ENCODE data around the gene FOXC2. TPM values are rescaled to one million over a fixed set of nuclear protein-coding genes. Genes with fewer than 3 reads are reported as not detected.

Gene FOXC2
- polyA plus RNA-seq (0.02 TPM in 1 of 3 replicates, not detected in the others), polyA minus RNA-seq (not detected in 3 replicates)
- polyA plus RNA-seq (2011; ENCODE audit: low read depth) = not detected
- polyA plus RNA-seq (2011; cell fraction: cytosol; rRNA removed) = not detected in 2 replicates
- 0.05 TPM in 1 of 2 replicates, not detected in the other for polyA plus RNA-seq (2011; cell fraction: nucleus; rRNA removed)
- 0.07 TPM in 1 of 2 replicates, not detected in the other for polyA plus RNA-seq (2012; ENCODE audit: low replicate concordance)
- not detected for polyA minus RNA-seq (2011; cell fraction: cytosol; rRNA and poly(A)+ RNA removed)
- not detected in 2 replicates for polyA minus RNA-seq (2011; cell fraction: nucleus; rRNA and poly(A)+ RNA removed)

- Histone ChIP-seq H3K9me3 (ENCODE audit: control insufficient read depth, low read depth, low read length) (no peaks in the 10 kb centered on the region), H2AFZ (ENCODE audit: control insufficient read depth, low read length) (peak within 1 kb of the TSS; percentile 19), H3K36me3 (ENCODE audit: control insufficient read depth in 2 of 2, extremely low read depth in 1 of 2, insufficient read depth in 2 of 2, low read length in 2 of 2) (no peaks in the 10 kb centered on the region), H3K27ac (ENCODE audit: control insufficient read depth, insufficient read depth, low read length) (no peak within 1 kb of the TSS), H3K9ac (ENCODE audit: control insufficient read depth, extremely low read depth, insufficient read depth, low read length) (no peak within 1 kb of the TSS), H3K4me3 (ENCODE audit: control insufficient read depth in 2 of 3, extremely low read depth in 1 of 3, insufficient read depth in 2 of 3, low read depth in 1 of 3, low read length in 3 of 3) (peak within 1 kb of the TSS; percentile 19 to 53 (median 43)), H3K27me3 (ENCODE audit: control insufficient read depth, extremely low read depth, insufficient read depth, low read length) (peaks cover 81% of the 10 kb centered on the region), H3K4me1 (ENCODE audit: control insufficient read depth, extremely low read depth, insufficient read depth, low read length) (peaks cover 13% of the 10 kb centered on the region), H4K20me1 (ENCODE audit: control insufficient read depth, extremely low read depth, insufficient read depth, low read length) (no peaks in the 10 kb centered on the region), H3K4me2 (ENCODE audit: control insufficient read depth, extremely low read depth, insufficient read depth, low read depth, low read length) (peak within 1 kb of the TSS; percentile 64), H3K9me1 (ENCODE audit: control insufficient read depth, extremely low read depth, insufficient read depth, low read length) (no peaks in the 10 kb centered on the region), H3K79me2 (ENCODE audit: control insufficient read depth, insufficient read depth, low read length) (no peaks in the 10 kb centered on the region)
- no peak for DNase-seq (ENCODE audit: low read depth, low spot score)
- no peak for FAIRE-seq
- dilution Hi-C loops (cut with MboI; ENCODE audit: extremely low pct_ligation_motif_present, low sequenced_read_pairs) = loop anchor here (25.0 kb wide), 1 partner anchor 696 kb away; no protein-coding TSS in a partner anchor
- TF ChIP-seq CTCF (optimal IDR thresholded peaks at IDR 0.05 in 1 of 3, IDR thresholded peaks at IDR 0.05 in 1 of 3, conservative IDR thresholded peaks at IDR 0.05 in 1 of 3; ENCODE audit: extremely low read depth in 1 of 3, insufficient read depth in 2 of 3, low read length in 3 of 3) (no peak), EZH2 (IDR thresholded peaks at IDR 0.05; ENCODE audit: low read length) (no peak)
These were observed at the start of gene FOXC2 for GRCh38 chr16:86566601-86566965. FOXC2 (plus strand) TSS chr16:86566829; CDS start chr16:86567336, 507 bp downstream.

GRCh38 chr16:86517033-86517432, 49.6 kb upstream of the FOXC2 start:
- dilution Hi-C loops (cut with MboI; ENCODE audit: extremely low pct_ligation_motif_present, low sequenced_read_pairs) = loop anchor here (10.0 kb wide), 1 partner anchor 442 kb away; no protein-coding TSS in a partner anchor
- Histone ChIP-seq H3K36me3 (ENCODE audit: control insufficient read depth in 2 of 2, extremely low read depth in 1 of 2, insufficient read depth in 2 of 2, low read length in 2 of 2) (no peaks in the 10 kb centered on the region), H3K27me3 (ENCODE audit: control insufficient read depth, extremely low read depth, insufficient read depth, low read length) (peaks cover 82% of the 10 kb centered on the region), H3K4me3 (ENCODE audit: control insufficient read depth in 2 of 3, extremely low read depth in 1 of 3, insufficient read depth in 2 of 3, low read depth in 1 of 3, low read length in 3 of 3) (no peak overlapping the region), H4K20me1 (ENCODE audit: control insufficient read depth, extremely low read depth, insufficient read depth, low read length) (peaks cover 2% of the 10 kb centered on the region), H3K79me2 (ENCODE audit: control insufficient read depth, insufficient read depth, low read length) (no peaks in the 10 kb centered on the region), H3K9ac (ENCODE audit: control insufficient read depth, extremely low read depth, insufficient read depth, low read length) (no peak overlapping the region), H3K4me2 (ENCODE audit: control insufficient read depth, extremely low read depth, insufficient read depth, low read depth, low read length) (no peak overlapping the region), H3K4me1 (ENCODE audit: control insufficient read depth, extremely low read depth, insufficient read depth, low read length) (no peaks in the 10 kb centered on the region), H3K27ac (ENCODE audit: control insufficient read depth, insufficient read depth, low read length) (no peak overlapping the region), H2AFZ (ENCODE audit: control insufficient read depth, low read length) (no peak overlapping the region), H3K9me1 (ENCODE audit: control insufficient read depth, extremely low read depth, insufficient read depth, low read length) (no peaks in the 10 kb centered on the region), H3K9me3 (ENCODE audit: control insufficient read depth, low read depth, low read length) (no peaks in the 10 kb centered on the region)
- TF ChIP-seq EZH2 (IDR thresholded peaks at IDR 0.05; ENCODE audit: low read length) = no peak
- no peak for TF ChIP-seq CTCF (optimal IDR thresholded peaks at IDR 0.05 in 1 of 3, IDR thresholded peaks at IDR 0.05 in 1 of 3, conservative IDR thresholded peaks at IDR 0.05 in 1 of 3; ENCODE audit: extremely low read depth in 1 of 3, insufficient read depth in 2 of 3, low read length in 3 of 3)
- FAIRE-seq (no peak), DNase-seq (ENCODE audit: low read depth, low spot score) (no peak)
